ENCODE measurements around the gene HIPK2.

Gene HIPK2

DNA sequence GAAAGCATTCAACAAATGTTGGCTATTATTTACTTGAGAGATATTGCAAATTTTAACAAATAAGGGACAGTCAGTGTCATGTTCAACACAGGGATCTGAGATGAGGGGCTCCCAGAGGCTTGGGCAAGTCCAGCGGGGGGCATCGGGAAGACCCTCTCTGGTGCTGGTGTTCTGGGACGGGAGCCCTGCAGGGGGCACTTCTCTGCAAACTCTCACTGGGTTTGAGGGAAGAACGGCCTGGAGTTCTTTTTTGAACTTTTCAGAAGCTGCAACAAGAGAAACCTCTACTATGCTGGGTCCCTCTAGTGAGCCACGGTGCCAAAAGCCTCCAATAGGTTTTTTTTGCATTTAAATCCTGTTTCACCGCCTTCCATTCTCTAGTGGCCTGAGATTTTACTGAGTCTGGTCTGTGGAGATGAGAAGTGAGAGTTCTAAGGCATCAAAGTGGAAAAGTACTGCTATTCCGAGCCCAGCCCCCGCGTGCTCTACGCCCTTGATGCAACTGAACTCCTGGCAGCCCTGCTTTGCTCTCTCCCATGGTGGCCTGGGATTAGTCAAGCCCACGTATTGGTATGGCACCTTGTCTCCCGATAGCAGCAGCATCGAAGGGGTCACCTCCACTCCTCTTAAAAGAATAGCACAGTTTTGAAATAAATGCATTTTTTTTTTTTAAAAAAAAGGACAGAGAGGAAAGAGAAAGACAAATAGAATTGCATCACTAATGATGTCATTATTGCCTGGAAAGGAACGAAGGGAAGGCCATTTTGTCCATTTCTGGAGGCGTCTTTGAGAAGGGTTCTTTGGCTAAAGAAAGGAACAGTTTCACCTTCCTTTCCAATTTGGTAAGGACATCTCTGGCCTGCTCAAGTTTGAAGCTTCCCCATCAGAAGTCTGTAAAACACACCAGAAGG lies 210.8 kb downstream of the HIPK2 start:
- Histone ChIP-seq H3K36me3 (ENCODE audit: insufficient read depth, low read length) (no peaks in the 10 kb centered on the region), H3K27me3 (ENCODE audit: insufficient read depth, low read length) (no peaks in the 10 kb centered on the region; the same call in 1 of the 2 replicates), H3K9me3 (ENCODE audit: low read length) (no peaks in the 10 kb centered on the region), H3F3A (ENCODE audit: insufficient read depth, low read length) (no peaks in the 10 kb centered on the region), H4K20me1 (ENCODE audit: insufficient read depth, low read length) (no peaks in the 10 kb centered on the region), H3K4me1 (ENCODE audit: insufficient read depth, low read length, severe bottlenecking) (no peaks in the 10 kb centered on the region), H3K9ac (ENCODE audit: low read length) (no peak overlapping the region), H3K4me2 (ENCODE audit: low read length) (no peak overlapping the region), H3K79me2 (ENCODE audit: insufficient read depth, low read length) (no peaks in the 10 kb centered on the region), H3K4me3 (ENCODE audit: low read depth, low read length, poor library complexity, severe bottlenecking) (no peak overlapping the region), H3K9me2 (ENCODE audit: low read depth, low read length) (no peaks in the 10 kb centered on the region), H2AFZ (ENCODE audit: low read length) (no peak overlapping the region), H3K27ac (ENCODE audit: low read depth, low read length, poor library complexity, severe bottlenecking) (no peak overlapping the region)
- TF ChIP-seq, protein P1, sequence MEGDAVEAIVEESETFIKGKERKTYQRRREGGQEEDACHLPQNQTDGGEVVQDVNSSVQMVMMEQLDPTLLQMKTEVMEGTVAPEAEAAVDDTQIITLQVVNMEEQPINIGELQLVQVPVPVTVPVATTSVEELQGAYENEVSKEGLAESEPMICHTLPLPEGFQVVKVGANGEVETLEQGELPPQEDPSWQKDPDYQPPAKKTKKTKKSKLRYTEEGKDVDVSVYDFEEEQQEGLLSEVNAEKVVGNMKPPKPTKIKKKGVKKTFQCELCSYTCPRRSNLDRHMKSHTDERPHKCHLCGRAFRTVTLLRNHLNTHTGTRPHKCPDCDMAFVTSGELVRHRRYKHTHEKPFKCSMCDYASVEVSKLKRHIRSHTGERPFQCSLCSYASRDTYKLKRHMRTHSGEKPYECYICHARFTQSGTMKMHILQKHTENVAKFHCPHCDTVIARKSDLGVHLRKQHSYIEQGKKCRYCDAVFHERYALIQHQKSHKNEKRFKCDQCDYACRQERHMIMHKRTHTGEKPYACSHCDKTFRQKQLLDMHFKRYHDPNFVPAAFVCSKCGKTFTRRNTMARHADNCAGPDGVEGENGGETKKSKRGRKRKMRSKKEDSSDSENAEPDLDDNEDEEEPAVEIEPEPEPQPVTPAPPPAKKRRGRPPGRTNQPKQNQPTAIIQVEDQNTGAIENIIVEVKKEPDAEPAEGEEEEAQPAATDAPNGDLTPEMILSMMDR (IDR thresholded peaks at IDR 0.05; ENCODE audit: low read length): no peak
- no peak for TF ChIP-seq EZH2 (IDR thresholded peaks at IDR 0.05; ENCODE audit: borderline replicate concordance, low read length)

DNA sequence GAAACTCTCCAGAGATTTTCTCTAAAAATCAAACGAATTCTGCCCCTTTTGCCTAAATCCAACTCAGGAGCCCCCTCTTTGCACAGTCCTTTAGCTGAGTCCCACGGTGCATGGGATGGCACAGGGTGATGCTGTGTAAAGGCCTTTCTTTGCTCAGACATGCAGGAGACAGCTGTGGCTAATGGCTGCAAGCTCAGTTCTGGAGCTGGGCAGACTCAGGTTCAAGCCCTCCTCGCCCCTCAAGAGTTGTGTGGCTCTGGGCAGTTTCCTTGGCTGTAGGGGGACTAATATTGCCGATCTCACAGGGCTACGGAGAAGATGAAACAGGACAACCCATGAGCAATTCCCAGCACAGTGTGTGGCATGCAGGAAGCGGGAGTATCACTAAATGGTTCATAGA lies 211.7 kb downstream of the HIPK2 start:
- Histone ChIP-seq H4K20me1 (ENCODE audit: insufficient read depth, low read length) (no peaks in the 10 kb centered on the region), H2AFZ (ENCODE audit: low read length) (no peak overlapping the region), H3K27ac (ENCODE audit: low read depth, low read length, poor library complexity, severe bottlenecking) (no peak overlapping the region), H3K36me3 (ENCODE audit: insufficient read depth, low read length) (no peaks in the 10 kb centered on the region), H3K4me1 (ENCODE audit: insufficient read depth, low read length, severe bottlenecking) (no peaks in the 10 kb centered on the region), H3K4me2 (ENCODE audit: low read length) (no peak overlapping the region), H3K9me2 (ENCODE audit: low read depth, low read length) (no peaks in the 10 kb centered on the region), H3K4me3 (ENCODE audit: low read depth, low read length, poor library complexity, severe bottlenecking) (no peak overlapping the region), H3K9ac (ENCODE audit: low read length) (no peak overlapping the region), H3K27me3 (ENCODE audit: insufficient read depth, low read length) (no peaks in the 10 kb centered on the region; the same call in 1 of the 2 replicates), H3F3A (ENCODE audit: insufficient read depth, low read length) (no peaks in the 10 kb centered on the region), H3K9me3 (ENCODE audit: low read length) (no peaks in the 10 kb centered on the region), H3K79me2 (ENCODE audit: insufficient read depth, low read length) (no peaks in the 10 kb centered on the region)
- TF ChIP-seq EZH2 (IDR thresholded peaks at IDR 0.05; ENCODE audit: borderline replicate concordance, low read length): no peak
- TF ChIP-seq, protein P1 (IDR thresholded peaks at IDR 0.05; ENCODE audit: low read length): no peak

DNA sequence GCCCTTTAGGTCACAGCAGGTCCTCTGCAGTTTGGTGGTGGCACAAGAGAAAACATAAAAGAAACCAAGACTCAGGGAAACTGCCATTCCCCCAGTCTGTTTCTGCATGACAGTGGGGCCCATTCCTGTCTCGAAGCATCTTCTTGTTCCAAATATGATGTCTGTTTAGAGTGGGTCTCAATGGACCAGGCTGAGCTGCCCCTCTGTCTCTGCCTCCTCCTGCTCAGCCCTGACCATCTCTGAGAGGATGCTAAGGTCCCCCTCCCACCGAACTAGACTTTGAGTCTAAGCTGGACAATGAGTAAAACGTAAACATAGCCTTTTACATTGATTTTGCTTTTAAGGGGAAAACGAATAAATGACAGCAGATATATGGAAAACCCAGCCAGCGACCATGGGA lies 213.9 kb downstream of the HIPK2 start:
- no peak overlapping the region for H3K4me3 ChIP-seq (ENCODE audit: low read depth, low read length, poor library complexity, severe bottlenecking)
- H3F3A ChIP-seq (ENCODE audit: insufficient read depth, low read length): no peaks in the 10 kb centered on the region
- no peak overlapping the region for H3K27ac ChIP-seq (ENCODE audit: low read depth, low read length, poor library complexity, severe bottlenecking)
- no peaks in the 10 kb centered on the region for H3K36me3 ChIP-seq (ENCODE audit: insufficient read depth, low read length)
- H4K20me1 ChIP-seq (ENCODE audit: insufficient read depth, low read length): no peaks in the 10 kb centered on the region
- no peaks in the 10 kb centered on the region for H3K9me2 ChIP-seq (ENCODE audit: low read depth, low read length)
- H3K4me1 ChIP-seq (ENCODE audit: insufficient read depth, low read length, severe bottlenecking): no peaks in the 10 kb centered on the region
- no peaks in the 10 kb centered on the region; the same call in 1 of the 2 replicates for H3K27me3 ChIP-seq (ENCODE audit: insufficient read depth, low read length)
- TF ChIP-seq, protein P1 (IDR thresholded peaks at IDR 0.05; ENCODE audit: low read length): no peak
- TF ChIP-seq EZH2 (IDR thresholded peaks at IDR 0.05; ENCODE audit: borderline replicate concordance, low read length): no peak
- no peak overlapping the region for H3K4me2 ChIP-seq (ENCODE audit: low read length)
- H2AFZ ChIP-seq (ENCODE audit: low read length): no peak overlapping the region
- H3K9me3 ChIP-seq (ENCODE audit: low read length): no peaks in the 10 kb centered on the region
- H3K79me2 ChIP-seq (ENCODE audit: insufficient read depth, low read length): no peaks in the 10 kb centered on the region
- no peak overlapping the region for H3K9ac ChIP-seq (ENCODE audit: low read length)

Data from OCI-LY1 (cell line).